Measurements from ENCODE around the gene ALG8.

DNA sequence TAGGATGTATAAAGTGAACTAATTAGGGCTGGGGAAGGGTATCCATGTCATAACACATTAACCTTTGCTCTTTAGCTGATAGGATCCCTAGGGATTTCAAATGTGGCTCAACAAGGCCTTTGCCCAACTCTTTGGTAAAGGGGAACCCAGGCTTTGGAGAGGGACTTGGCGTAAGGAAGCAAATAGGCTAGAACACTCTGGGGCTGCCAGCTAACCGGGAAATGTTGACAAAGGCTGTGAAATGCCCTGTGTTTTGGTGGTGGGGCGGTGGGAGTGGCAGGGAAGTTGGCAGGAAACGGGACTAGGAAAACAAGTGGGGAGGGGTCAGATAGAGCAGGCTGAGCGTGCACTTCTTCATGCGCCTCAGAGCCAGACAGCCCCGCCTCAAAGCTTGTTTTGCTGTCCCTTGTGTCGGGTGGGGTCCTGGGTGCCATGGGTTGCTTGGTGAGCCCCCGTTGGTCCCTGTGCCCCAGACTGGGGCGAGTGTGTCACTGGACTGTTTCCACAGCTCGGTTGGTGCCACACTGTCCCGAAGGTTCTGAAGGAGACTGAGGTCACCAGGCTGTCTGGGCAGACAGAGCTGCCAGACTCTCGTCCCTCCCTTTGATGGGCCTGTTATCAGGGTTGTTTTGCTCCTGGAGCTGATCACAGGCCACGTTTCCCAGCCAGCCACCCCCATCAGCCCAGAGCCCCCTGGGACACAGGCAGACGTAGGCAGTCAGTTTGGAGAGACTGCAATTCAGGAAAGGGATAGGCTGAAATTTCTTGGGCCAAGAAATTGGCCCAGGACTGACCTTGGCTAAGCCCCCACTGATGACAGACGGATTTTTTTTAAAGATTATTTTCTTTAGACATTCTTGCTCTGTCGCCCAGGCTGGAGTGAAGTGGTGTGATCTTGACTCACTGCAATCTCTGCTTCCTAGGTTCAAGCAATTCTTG is 29.4 kb upstream of the ALG8 start:
- no peak for TF ChIP-seq CTCF (IDR thresholded peaks at IDR 0.05)
- no peak for TF ChIP-seq POLR2A (IDR thresholded peaks at IDR 0.05)

Measured in body of pancreas (tissue), 4 donors.